ENCODE measurements around the gene SLC15A3.

- TF ChIP-seq CTCF (IDR thresholded peaks at IDR 0.05) (no peak), POLR2A (IDR thresholded peaks at IDR 0.05) (no peak)
Measured at GRCh38 chr11:60937811-60938210, 14.2 kb downstream of the SLC15A3 start.
